ENCODE data around the gene CNTNAP4.

Gene CNTNAP4

DNA sequence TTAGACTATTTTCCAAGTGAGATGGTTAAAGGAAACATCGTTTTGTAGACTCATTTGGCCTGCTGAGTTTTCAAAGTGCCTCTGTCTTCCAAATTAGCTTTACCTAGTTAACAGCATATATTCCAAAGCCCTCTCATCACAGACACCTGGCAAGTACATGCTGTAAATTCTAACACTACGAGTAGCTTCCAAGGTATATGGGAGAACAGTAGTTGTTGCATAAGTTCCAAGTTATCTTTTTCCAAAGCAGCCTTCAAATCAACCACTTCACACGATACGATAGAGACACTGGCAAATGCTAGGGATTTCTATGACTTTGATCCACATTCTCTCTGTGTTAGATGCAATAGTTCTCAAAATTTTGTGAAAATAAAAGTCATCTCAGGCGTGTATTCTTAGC, 299.3 kb downstream of the CNTNAP4 start:
- H3K27ac ChIP-seq = no peak overlapping the region
- H3K27me3 ChIP-seq = no peaks in the 10 kb centered on the region
- peaks cover 0 to 9% (median 0%) of the 10 kb centered on the region in 10 experiments; a peak in 7 of 20 replicates for H3K4me1 ChIP-seq
- TF ChIP-seq Cebpa-rat (IDR thresholded peaks at IDR 0.05) = no peak
- H3K4me2 ChIP-seq = peak overlapping the region in 3 of 11 experiments; percentile 4 to 27 (median 19); a peak in 1 of 22 replicates
- no peak overlapping the region for H3K9ac ChIP-seq
- no peaks in the 10 kb centered on the region for H3K36me3 ChIP-seq
- H3K9me3 ChIP-seq (replicated peaks in 1 of 11) = no peaks in the 10 kb centered on the region
- H3K4me3 ChIP-seq = no peak overlapping the region
- no peaks in the 10 kb centered on the region for H4K20me1 ChIP-seq

DNA sequence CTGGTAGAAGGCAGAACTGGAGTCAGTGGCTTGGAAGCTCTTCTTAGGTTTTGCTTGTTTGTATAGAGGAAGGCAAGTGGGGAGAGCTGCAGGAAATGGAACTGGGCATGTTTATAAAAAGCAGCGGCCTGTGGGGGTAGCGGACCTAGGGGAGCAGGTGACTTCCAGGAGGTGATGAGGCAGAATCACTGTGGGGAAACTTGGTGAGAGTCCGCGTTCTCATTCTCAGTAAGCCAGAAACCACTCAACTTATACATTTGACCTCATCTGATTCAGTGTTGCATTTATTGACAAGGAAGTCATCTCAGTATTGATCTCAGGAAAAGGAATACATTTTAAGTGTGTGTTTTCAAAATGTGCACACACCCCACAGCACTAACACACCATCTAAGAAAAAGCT, 299.8 kb downstream of the CNTNAP4 start:
- no peak overlapping the region for H3K27ac ChIP-seq

DNA sequence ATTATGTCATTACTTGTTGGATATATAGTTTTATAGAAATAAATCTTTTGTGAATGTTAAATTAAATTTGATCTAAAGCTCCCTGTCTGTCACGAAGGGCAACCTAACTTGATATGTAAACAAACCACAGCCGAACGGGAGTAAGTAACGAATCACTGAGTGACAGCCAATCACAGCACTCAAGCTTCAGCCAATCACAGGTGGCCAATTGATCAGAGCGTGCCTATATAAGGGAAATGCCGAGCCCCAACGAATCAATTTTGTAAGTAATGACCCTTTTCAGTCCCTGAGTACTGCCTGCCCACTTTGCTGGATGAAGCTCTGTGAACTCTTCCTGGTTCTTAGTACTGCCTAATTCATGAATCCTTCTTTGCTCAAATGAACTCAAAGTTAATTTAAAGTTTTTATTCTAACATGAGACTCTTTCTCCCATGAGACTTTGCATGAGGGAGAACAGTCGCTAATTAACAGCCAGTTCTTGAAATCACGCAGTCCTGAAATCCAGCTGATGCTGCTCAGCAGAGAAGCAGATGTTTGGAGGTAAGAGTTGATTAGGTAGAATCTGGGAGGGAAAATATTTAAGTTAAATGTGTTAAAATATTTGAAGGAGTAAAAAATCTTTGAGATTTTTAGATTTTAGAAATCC, 302.2 kb downstream of the CNTNAP4 start:
- Histone ChIP-seq H3K9ac (no peak overlapping the region), H4K20me1 (no peaks in the 10 kb centered on the region), H3K27me3 (no peaks in the 10 kb centered on the region), H3K4me1 (peaks cover 0 to 9% (median 0%) of the 10 kb centered on the region in 10 experiments; a peak in 5 of 20 replicates), H3K27ac (no peak overlapping the region), H3K9me3 (replicated peaks in 1 of 11) (peaks cover 0 to 3% (median 0%) of the 10 kb centered on the region in 11 experiments; a peak in 1 of 22 replicates), H3K36me3 (no peaks in the 10 kb centered on the region), H3K4me3 (no peak overlapping the region), H3K4me2 (no peak overlapping the region)
- TF ChIP-seq Cebpa-rat (IDR thresholded peaks at IDR 0.05) = no peak

More for the DNA sequence above, 299.8 kb downstream of the CNTNAP4 start:
- Histone ChIP-seq H3K27me3 (no peaks in the 10 kb centered on the region), H3K36me3 (no peaks in the 10 kb centered on the region), H3K9ac (no peak overlapping the region), H4K20me1 (no peaks in the 10 kb centered on the region), H3K9me3 (replicated peaks in 1 of 11) (peaks cover 0 to 3% (median 0%) of the 10 kb centered on the region in 11 experiments; a peak in 1 of 22 replicates), H3K4me3 (no peak overlapping the region), H3K4me1 (peaks cover 0 to 9% (median 0%) of the 10 kb centered on the region in 10 experiments; a peak in 7 of 20 replicates), H3K4me2 (peak overlapping the region in 4 of 11 experiments; percentile 4 to 27 (median 14); a peak in 2 of 22 replicates)
- TF ChIP-seq Cebpa-rat (IDR thresholded peaks at IDR 0.05) = no peak

DNA sequence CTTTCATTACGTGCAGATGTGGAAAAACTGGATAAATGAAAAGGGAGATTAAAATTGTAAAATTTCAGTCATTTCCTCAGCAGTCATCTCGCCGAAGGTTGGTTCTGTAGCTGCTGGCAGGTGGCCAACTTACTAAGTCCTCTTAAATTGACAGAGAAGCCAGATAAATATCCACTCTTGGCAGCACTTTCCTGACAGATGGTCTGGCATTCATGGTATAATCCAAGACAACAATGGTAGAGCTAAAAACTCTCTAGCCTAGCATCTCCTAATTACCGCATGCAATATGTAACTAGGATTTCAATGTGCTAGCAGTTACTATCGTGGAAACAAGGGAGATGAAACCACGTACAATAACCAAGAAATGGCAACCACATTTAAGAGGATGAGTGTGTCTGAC, 306.3 kb downstream of the CNTNAP4 start:
- Histone ChIP-seq H3K27me3 (no peaks in the 10 kb centered on the region), H3K4me2 (no peak overlapping the region), H3K27ac (no peak overlapping the region), H4K20me1 (no peaks in the 10 kb centered on the region), H3K4me1 (no peaks in the 10 kb centered on the region), H3K4me3 (no peak overlapping the region), H3K9ac (no peak overlapping the region), H3K36me3 (no peaks in the 10 kb centered on the region), H3K9me3 (replicated peaks in 1 of 11) (peaks cover 0 to 3% (median 0%) of the 10 kb centered on the region in 11 experiments; a peak in 1 of 22 replicates)
- no peak for TF ChIP-seq Cebpa-rat (IDR thresholded peaks at IDR 0.05)

DNA sequence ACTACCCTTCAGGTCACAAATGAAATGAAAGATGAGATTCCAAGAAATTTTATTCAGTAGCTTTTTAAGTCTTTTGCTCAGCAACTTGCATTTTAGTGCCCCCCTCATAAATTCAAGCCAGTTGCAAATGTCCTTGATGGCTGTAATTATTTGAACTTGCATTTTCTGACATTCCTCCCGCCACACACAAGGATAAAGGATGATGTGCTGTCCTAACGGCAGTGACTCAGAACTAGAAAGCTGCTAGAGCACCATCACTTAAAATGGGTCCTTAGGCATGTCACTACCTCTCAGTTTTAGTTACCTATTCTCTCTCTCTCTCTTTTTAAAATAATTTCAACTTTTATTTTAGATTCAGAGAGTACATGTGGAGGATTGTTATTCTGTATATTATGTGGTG, 306.7 kb downstream of the CNTNAP4 start:
- Histone ChIP-seq H3K4me1 (no peaks in the 10 kb centered on the region), H3K9ac (no peak overlapping the region), H3K27me3 (no peaks in the 10 kb centered on the region), H3K27ac (no peak overlapping the region), H3K9me3 (replicated peaks in 1 of 11) (peaks cover 0 to 3% (median 0%) of the 10 kb centered on the region in 11 experiments; a peak in 1 of 22 replicates), H3K4me2 (no peak overlapping the region), H3K4me3 (no peak overlapping the region), H4K20me1 (no peaks in the 10 kb centered on the region), H3K36me3 (no peaks in the 10 kb centered on the region)
- no peak for TF ChIP-seq Cebpa-rat (IDR thresholded peaks at IDR 0.05)

DNA sequence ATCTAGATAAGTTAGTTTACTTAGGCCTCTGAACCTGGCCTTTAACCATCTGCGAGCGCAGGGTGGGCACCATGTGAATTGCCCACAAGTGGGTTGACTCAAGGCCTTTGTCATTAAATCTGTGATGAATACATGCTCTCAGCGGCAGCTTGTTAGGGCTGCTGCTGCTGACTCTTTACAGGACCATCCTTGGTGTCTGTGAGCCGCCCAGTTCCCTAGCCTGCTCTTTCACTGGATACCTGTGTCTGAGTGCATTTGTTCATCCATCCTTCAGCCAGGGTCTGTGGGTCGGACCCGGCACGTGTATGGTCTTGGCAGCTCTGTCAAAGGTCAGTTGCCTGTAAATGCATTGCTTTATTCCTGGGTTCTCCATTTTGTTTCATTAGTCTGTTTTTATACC, 321.3 kb downstream of the CNTNAP4 start:
- Histone ChIP-seq H3K36me3 (no peaks in the 10 kb centered on the region), H3K9me3 (replicated peaks in 1 of 11) (no peaks in the 10 kb centered on the region), H3K9ac (no peak overlapping the region), H3K27ac (no peak overlapping the region), H3K4me2 (no peak overlapping the region), H3K4me3 (no peak overlapping the region), H3K4me1 (no peaks in the 10 kb centered on the region), H3K27me3 (no peaks in the 10 kb centered on the region), H4K20me1 (no peaks in the 10 kb centered on the region)
- TF ChIP-seq Cebpa-rat (IDR thresholded peaks at IDR 0.05) = no peak

DNA sequence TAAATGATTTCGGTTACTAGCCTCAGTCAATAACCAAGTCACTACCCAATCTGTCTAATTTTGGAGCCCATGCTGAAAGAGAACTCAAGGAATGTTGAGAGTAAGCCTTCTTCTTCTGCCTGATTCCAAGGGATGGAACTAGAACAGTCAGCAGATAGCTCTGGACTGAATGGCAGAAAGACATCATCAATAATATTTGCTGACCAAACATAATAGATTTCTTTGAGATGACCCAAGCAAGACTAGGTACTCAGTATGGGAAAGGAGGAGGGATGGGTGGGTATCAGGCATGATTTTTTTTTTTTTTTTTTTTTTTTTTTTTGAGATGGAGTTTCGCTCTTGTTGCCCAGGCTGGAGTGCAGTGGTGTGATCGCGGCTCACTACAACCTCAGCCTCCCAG, 330.1 kb downstream of the CNTNAP4 start:
- H4K20me1 ChIP-seq = no peaks in the 10 kb centered on the region
- H3K4me3 ChIP-seq = no peak overlapping the region
- H3K27me3 ChIP-seq = no peaks in the 10 kb centered on the region
- TF ChIP-seq Cebpa-rat (IDR thresholded peaks at IDR 0.05) = no peak
- no peaks in the 10 kb centered on the region for H3K36me3 ChIP-seq
- no peak overlapping the region for H3K4me2 ChIP-seq
- H3K9ac ChIP-seq = no peak overlapping the region
- no peaks in the 10 kb centered on the region for H3K4me1 ChIP-seq
- peaks cover 0 to 4% (median 0%) of the 10 kb centered on the region in 11 experiments; a peak in 1 of 22 replicates for H3K9me3 ChIP-seq (replicated peaks in 1 of 11)
- no peak overlapping the region for H3K27ac ChIP-seq
